NOMO-1 treated with DMSO at 0.1 percent for 48 hours (cell line): ENCODE measurements around the gene CNGA3.

Source experiments
- DNase-seq: peaks from one replicate; lab custom pipeline; 2025; ENCODE audit not compliant: unreplicated experiment; lab: John Stamatoyannopoulos, UW

The CNGA3 gene

DNA sequence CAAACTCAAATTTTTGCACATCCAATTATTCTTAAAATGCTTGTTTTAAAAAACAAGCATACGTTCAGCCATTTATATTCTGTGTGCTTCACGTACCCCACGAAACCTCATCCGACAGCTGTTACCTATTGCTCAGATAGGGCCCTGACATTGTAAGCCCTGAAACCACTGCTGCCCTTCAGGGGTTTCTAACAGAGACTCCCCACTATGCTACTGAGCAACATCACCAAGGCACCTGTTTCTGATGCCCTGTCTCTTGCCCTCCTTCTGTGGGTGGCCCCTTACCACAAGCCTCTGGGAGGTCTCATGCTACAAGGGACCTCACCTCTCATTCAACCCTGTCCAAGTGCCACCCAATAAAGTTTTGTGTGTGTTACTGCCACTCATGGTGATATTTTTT is 18.5 kb upstream of the CNGA3 start:
- no peak for DNase-seq

GRCh38 chr2:98329549-98329948 is 16.7 kb upstream of the CNGA3 start:
- DNase-seq = no peak

GRCh38 chr2:98332989-98333388 is 13.3 kb upstream of the CNGA3 start:
- DNase-seq = no peak

GRCh38 chr2:98333922-98334321 is 12.3 kb upstream of the CNGA3 start:
- DNase-seq = no peak

GRCh38 chr2:98334439-98335078 is 11.7 kb upstream of the CNGA3 start:
- DNase-seq = no peak

DNA sequence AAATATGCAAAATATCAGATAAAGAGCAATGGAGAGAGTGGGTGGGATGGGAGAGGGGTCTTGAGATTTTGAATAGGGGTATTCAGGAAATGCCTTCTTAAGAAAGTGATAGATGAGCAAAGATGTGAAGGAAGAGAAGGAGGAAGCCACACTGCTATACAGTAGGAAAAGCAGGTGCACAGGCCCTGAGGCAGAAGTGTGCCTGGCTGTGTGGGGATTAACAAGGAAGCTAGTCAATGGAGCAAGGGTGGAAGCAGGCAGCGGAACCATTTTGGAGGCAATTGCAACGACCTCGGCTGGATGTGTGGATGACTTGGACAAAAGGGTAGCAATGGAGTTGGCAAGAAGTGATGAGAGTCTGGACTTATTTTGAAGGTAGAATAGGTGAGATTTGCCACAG is 11.0 kb upstream of the CNGA3 start:
- no peak for DNase-seq

- no peak for DNase-seq
Observed at GRCh38 chr2:98341241-98341640, 5.0 kb upstream of the CNGA3 start.

- DNase-seq = no peak
Observed at GRCh38 chr2:98343285-98343684, 3.0 kb upstream of the CNGA3 start.

- no peak for DNase-seq
Observed at GRCh38 chr2:98347298-98348065, 1.2 kb downstream of the CNGA3 start.

DNA sequence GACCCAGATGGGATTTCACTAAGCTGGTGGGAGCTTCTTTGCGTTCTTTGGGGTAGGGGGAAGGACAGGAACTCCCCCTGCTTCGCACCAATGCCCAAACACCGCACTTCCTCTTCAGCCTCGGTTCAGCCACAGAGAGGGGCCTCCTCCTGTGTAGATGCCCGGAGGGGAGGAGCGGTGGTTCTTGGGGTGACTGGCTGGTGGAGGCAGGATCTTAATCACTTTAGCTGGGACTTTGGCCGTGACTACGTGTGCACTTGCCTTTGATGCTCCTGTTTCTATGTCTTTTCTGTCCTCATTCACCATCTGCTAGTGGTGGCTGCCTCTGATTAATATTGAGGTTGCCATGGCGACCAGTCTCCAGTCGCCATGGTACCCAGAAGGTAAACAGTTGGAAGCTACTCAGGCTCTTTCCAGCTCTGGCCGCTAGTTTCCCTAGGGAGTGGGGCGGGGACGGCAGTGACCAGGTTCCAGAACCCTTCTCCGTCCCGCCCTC is 1.9 kb downstream of the CNGA3 start:
- DNase-seq = no peak

GRCh38 chr2:98350411-98350810 is 4.2 kb downstream of the CNGA3 start:
- no peak for DNase-seq

- no peak for DNase-seq
Observed at GRCh38 chr2:98355881-98356280, 9.6 kb downstream of the CNGA3 start.

DNA sequence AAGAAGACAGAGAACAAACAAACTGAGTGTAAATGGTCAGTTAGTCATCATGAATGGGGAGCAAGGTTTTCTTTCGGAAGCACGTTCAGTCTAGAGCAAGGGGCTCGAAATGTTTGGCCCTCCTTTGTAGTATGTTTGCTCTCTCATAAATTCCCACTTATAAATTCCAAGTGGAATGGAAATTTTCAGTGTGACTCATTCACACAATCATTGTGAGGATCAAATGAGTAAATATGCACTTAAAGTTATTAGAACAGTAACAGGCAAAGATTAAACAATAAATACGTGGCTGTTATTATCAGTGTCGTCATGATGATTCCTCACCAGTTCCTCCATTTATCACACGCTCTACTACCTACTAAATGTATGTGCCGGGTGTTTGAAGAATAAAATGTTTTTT is 10.5 kb downstream of the CNGA3 start:
- no peak for DNase-seq

GRCh38 chr2:98357849-98358248 is 11.6 kb downstream of the CNGA3 start:
- DNase-seq = no peak

GRCh38 chr2:98359986-98360385 is 13.7 kb downstream of the CNGA3 start:
- no peak for DNase-seq

- DNase-seq = no peak
Observed at GRCh38 chr2:98367721-98368120, 21.5 kb downstream of the CNGA3 start.

- no peak for DNase-seq
Observed at GRCh38 chr2:98369710-98370239, 23.5 kb downstream of the CNGA3 start.

GRCh38 chr2:98372121-98372520 is 25.9 kb downstream of the CNGA3 start:
- DNase-seq = no peak

DNA sequence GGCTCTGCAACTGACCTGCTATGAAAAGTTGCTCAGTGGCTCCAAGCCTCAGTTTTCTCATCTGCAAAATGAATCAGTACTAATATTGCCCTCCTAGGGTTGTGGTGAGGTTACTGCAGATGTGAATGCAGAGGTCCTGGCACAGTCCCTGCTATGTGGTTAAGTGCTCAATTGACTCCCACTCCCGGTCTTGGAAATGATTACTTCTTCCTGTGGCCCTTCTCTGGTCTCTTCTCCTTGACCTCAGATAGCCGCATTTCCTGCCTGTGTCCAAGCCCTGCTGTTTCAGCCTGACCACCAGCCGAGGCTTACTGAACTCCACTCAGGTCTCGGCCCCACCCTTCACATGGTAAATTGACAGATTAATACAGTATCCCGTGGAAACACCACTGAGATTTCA is 26.3 kb downstream of the CNGA3 start:
- no peak for DNase-seq

DNA sequence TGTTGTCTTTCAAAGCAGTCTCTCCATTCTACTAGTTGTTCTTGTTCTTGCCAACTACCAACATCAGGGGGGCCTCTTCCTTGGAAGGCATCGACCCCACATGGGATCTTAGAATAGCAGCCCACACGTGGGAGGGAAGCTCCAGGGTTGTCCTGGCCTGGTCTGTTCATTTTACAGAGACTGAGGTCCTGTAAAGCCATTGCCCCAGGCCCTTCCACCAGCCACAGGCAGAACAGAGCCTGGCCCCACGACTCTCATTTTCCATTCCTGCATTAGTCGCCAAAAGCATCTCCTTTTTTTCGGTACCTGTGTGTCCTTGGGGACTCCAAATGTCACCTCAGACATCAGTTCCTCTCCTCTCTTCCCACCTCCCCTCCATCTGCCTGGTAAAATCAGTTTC is 28.0 kb downstream of the CNGA3 start:
- no peak for DNase-seq

DNA sequence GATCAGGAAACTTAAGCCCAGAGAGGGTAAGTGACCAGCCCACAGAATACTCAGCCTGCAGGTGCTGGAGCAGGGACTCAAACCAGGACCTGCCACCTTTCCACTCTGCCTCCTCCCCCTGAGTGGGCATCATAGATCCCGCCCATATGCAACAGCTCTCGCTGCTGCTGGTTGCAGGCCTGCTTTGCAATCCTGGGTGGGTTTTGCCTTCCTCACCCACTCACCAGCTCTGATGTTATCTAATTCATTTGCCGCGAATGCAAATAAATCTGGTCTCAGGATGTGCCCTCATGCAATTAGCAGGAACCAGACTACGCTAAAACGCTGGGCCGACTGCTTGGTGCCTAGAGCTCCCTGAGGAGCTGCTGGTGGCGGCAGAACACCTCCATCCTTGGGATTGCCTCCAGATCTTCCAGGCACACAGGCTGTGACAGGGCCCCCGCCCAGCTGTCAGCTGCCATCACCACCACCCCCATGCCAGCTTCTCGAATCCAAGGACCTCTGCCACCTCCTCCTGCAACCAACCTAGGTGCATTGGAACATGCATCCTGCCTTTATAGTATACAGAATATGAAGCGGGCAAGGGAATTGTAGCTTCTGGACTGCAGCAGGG is 28.8 kb downstream of the CNGA3 start:
- DNase-seq = no peak

GRCh38 chr2:98376301-98376910 is 30.1 kb downstream of the CNGA3 start:
- no peak for DNase-seq
